OCI-LY7 (cell line): ENCODE measurements around the gene MEF2C. TPM values are rescaled to one million over a fixed set of nuclear protein-coding genes. Genes with fewer than 3 reads are reported as not detected.
"Not testable (repeated sequence)": the region's sequence is repeated elsewhere in the genome, so short reads cannot be mapped to it uniquely, and the experiment has no call there.

Experiments used
- BruUV-seq: library from RNA; stranded (reverse); fragments of 400-500 nt; replicated peaks from 2 replicates; lab custom pipeline; 2021; lab: Mats Ljungman, UMichigan
- CTCF ChIA-PET: fragments of 300-600 bp; sonication (Branson Sonifier 250); formaldehyde crosslinking; loops from one replicate; lab custom pipeline; 2022; ENCODE audit warnings: antibody characterized with exemption; ENCODE audit not compliant: unreplicated experiment; lab: Charles Lee
- POLR2A ChIA-PET: fragments of 300-600 bp; sonication (Branson Sonifier 250); formaldehyde crosslinking; loops from one replicate; lab custom pipeline; 2022; ENCODE audit warnings: antibody characterized with exemption; lab: Charles Lee
- DNase-seq: peaks from one replicate; pipeline ENCODE4 v3.0.0-alpha.2; 2015; ENCODE audit warnings: low spot score
- H2AFZ ChIP-seq: fragments of 200-600 bp; sonication (generic), shearing (Covaris generic); 2 replicates; pipeline ENCODE4 v1.6.1; 2014; ENCODE audit warnings: mild to moderate bottlenecking, antibody characterized with exemption, low read length, moderate library complexity
- H3K27ac ChIP-seq: fragments of 200-600 bp; sonication (generic); 2 replicates; pipeline ENCODE4 v1.5.1; 2014; ENCODE audit warnings: mixed run types, low read depth, mild to moderate bottlenecking, moderate library complexity, low read length, inconsistent platforms; ENCODE audit not compliant: poor library complexity, severe bottlenecking
- H3K36me3 ChIP-seq: fragments of 200-600 bp; sonication (generic); 2 replicates; pipeline ENCODE4 v1.6.1; 2014; ENCODE audit warnings: mild to moderate bottlenecking, antibody characterized with exemption, low read length, moderate library complexity, mixed read lengths; ENCODE audit not compliant: insufficient read depth
- H3K4me1 ChIP-seq: fragments of 200-600 bp; sonication (generic); 2 replicates; pipeline ENCODE4 v1.5.1; 2014; ENCODE audit warnings: mild to moderate bottlenecking, low read length; ENCODE audit not compliant: insufficient read depth, poor library complexity, severe bottlenecking
- H3K4me2 ChIP-seq: fragments of 200-600 bp; sonication (generic); 2 replicates; pipeline ENCODE4 v1.6.1; 2014; ENCODE audit warnings: mild to moderate bottlenecking, low read length
- H3K4me3 ChIP-seq: fragments of 200-600 bp; sonication (generic); 2 replicates; pipeline ENCODE4 v1.5.1; 2014; ENCODE audit warnings: mild to moderate bottlenecking, low read depth, low read length; ENCODE audit not compliant: poor library complexity, severe bottlenecking
- H3K79me2 ChIP-seq: fragments of 200-600 bp; sonication (generic); 2 replicates; pipeline ENCODE4 v1.6.1; 2016; ENCODE audit warnings: low read depth, mild to moderate bottlenecking, low read length, moderate library complexity, mixed read lengths; ENCODE audit not compliant: insufficient read depth
- H3K9me2 ChIP-seq: fragments of 200-600 bp; sonication (generic); 2 replicates; pipeline ENCODE4 v1.6.1; 2016; ENCODE audit warnings: mild to moderate bottlenecking, low read length, mixed read lengths; ENCODE audit not compliant: insufficient read depth
- H3K9me3 ChIP-seq: fragments of 200-600 bp; sonication (generic); 2 replicates; pipeline ENCODE4 v1.6.1; 2014; ENCODE audit warnings: mild to moderate bottlenecking, mixed run types, low read length, mixed read lengths
- H4K20me1 ChIP-seq: fragments of 200-600 bp; sonication (generic); 2 replicates; pipeline ENCODE4 v1.6.1; 2014; ENCODE audit warnings: mild to moderate bottlenecking, antibody characterized with exemption, low read length, moderate library complexity, mixed read lengths; ENCODE audit not compliant: insufficient read depth
- CTCF ChIP-seq: fragments of 200-600 bp; sonication (generic); conservative IDR thresholded peaks from 2 replicates; pipeline ENCODE4 v1.5.1; 2014; ENCODE audit warnings: mild to moderate bottlenecking, antibody characterized with exemption, low read length, moderate library complexity, mixed read lengths
- EZH2phosphoT487 ChIP-seq: fragments of 200-600 bp; sonication (generic); IDR thresholded peaks from 2 replicates; pipeline ENCODE4 v1.6.1; 2018; ENCODE audit warnings: low read depth, borderline replicate concordance, mild to moderate bottlenecking, mixed run types, antibody characterized with exemption, low read length, moderate library complexity, mixed read lengths
- intact Hi-C: fragments of 100-400 bp; cut with micrococcal nuclease; formaldehyde crosslinking; loops from one replicate; pipeline ENCODE4 v1.10.0; 2022; ENCODE audit not compliant: unreplicated experiment
- total RNA-seq, 2 experiments: library from RNA; depleted of rRNA in 1 of 2; stranded (reverse); fragments of >200 nt in 1 of 2; shearing (Covaris generic) in 1 of 2; gene quantifications; 2 replicates each; pipeline ENCODE4 v1.2.3, GENCODE V29; 2014 to 2022

MEF2C gene
- total RNA-seq, 2 experiments from 2014 or later: 5.5 to 57.6 TPM

GRCh38 chr5:88923623-88924329 lies 40.8 kb upstream of the MEF2C start:
- ChIA-PET POLR2A (interaction anchor here (0.7 kb wide), 1 partner anchor 398 kb away, joined by 3 read pairs; no protein-coding TSS in a partner anchor), CTCF (no interaction called here)
- Histone ChIP-seq H3K9me3 (no peaks in the 10 kb centered on the region), H3K27ac (no peak overlapping the region), H3K9me2 (no peaks in the 10 kb centered on the region), H3K4me2 (no peak overlapping the region), H4K20me1 (no peaks in the 10 kb centered on the region), H3K4me1 (no peaks in the 10 kb centered on the region), H3K79me2 (no peaks in the 10 kb centered on the region), H3K36me3 (no peaks in the 10 kb centered on the region), H2AFZ (no peak overlapping the region), H3K4me3 (no peak overlapping the region)
- TF ChIP-seq EZH2phosphoT487 (no peak), CTCF (no peak)
- intact Hi-C loops: no loop called here
- no TSS peak for BruUV-seq
- no peak for DNase-seq

GRCh38 chr5:88912743-88913142 lies 29.8 kb upstream of the MEF2C start:
- CTCF ChIA-PET, H3K27ac ChIP-seq, H3K4me1 ChIP-seq, intact Hi-C loops, H3K9me3 ChIP-seq, H3K79me2 ChIP-seq, H3K9me2 ChIP-seq, H4K20me1 ChIP-seq, BruUV-seq, DNase-seq, POLR2A ChIA-PET, H3K4me3 ChIP-seq, H3K36me3 ChIP-seq, H3K4me2 ChIP-seq, H2AFZ ChIP-seq: not testable (repeated sequence)

- H3K79me2 ChIP-seq, H3K27ac ChIP-seq, H3K36me3 ChIP-seq, H4K20me1 ChIP-seq, H3K4me1 ChIP-seq, BruUV-seq, intact Hi-C loops, POLR2A ChIA-PET, H2AFZ ChIP-seq, DNase-seq, H3K4me2 ChIP-seq, CTCF ChIA-PET, H3K9me2 ChIP-seq, H3K9me3 ChIP-seq, H3K4me3 ChIP-seq: not testable (repeated sequence)
Observed at GRCh38 chr5:88911059-88911572, 28.1 kb upstream of the MEF2C start.

- H3K4me3 ChIP-seq, CTCF ChIA-PET, H3K27ac ChIP-seq, H3K4me2 ChIP-seq, POLR2A ChIA-PET, H3K79me2 ChIP-seq, intact Hi-C loops, H3K9me2 ChIP-seq, H3K4me1 ChIP-seq, H3K9me3 ChIP-seq, H2AFZ ChIP-seq, H3K36me3 ChIP-seq, DNase-seq, H4K20me1 ChIP-seq: not testable (repeated sequence)
- BruUV-seq: TSS peak; percentile 42
Observed at GRCh38 chr5:88904478-88904877, 21.5 kb upstream of the MEF2C start.

GRCh38 chr5:88903966-88904365 lies 21.0 kb upstream of the MEF2C start:
- H3K4me1 ChIP-seq, BruUV-seq, intact Hi-C loops, H3K27ac ChIP-seq, H3K4me3 ChIP-seq, H3K36me3 ChIP-seq, CTCF ChIA-PET, H3K4me2 ChIP-seq, H4K20me1 ChIP-seq, H3K9me2 ChIP-seq, H3K9me3 ChIP-seq, H3K79me2 ChIP-seq, H2AFZ ChIP-seq, DNase-seq: not testable (repeated sequence)
- POLR2A ChIA-PET: interaction anchor here (0.5 kb wide), 1 partner anchor 87 kb away, joined by 3 read pairs; no protein-coding TSS in a partner anchor
